ENCODE data around the gene MSRB1. TPM values are rescaled to one million over a fixed set of nuclear protein-coding genes. Genes with fewer than 3 reads are reported as not detected.
A peak's percentile ranks its signal among the peaks of the same experiment; 100 is the strongest.

The MSRB1 gene
- total and polyA plus RNA-seq, 9 of the 15 experiments (the other 6 are each of a cell fraction or from before 2014, with no cell fraction given), result 5.4 to 33.7 (median 25.7) TPM

DNA sequence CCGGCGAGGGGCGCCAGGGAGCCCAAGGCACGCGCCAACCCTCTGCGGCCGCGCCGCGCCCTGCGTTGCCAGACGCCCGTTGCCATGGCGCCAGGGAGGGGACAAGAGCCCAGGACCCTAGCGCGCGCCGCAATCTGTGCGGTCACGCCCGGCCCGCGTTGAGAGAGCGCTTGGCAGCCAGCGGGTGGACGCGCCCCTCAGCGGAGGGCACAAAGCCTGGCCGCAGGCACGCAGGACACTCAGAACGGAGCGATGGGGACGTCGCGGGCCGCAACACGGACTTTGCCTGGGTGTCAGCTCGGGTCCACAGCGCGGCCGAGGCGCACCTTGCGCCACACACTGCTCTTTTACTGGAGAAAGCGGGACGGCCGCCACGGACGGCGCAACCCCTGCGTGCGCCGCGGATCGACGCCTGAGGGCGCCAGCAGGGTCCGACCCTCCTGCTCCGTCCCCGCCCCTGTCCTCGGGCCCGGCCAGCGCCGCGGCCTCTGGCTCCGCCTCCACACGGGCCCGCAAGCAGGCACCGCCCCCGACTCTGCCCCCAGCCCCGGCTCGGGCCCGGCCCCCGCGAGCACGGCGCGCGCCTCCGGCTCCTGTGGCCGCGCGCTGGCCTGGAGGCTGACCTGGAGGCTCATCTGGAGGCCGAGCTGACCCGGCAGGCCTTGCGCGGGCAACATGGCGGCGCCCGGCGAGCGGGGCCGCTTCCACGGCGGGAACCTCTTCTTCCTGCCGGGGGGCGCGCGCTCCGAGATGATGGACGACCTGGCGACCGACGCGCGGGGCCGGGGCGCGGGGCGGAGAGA lies 40.7 kb upstream of the MSRB1 start, which contains the start of gene GFER (continued):
- no peak for TF ChIP-seq ZNF707 (CRISPR knock-in tag; conservative IDR thresholded peaks at IDR 0.05)
- no peak; a peak in 1 of 4 replicates for TF ChIP-seq TBL1XR1 (IDR thresholded peaks at IDR 0.05; ENCODE audit: low read length in 2 of 2)
- TF ChIP-seq MCM3 (IDR thresholded peaks at IDR 0.05), result no peak
- TF ChIP-seq ZNF583 (CRISPR knock-in tag; IDR thresholded peaks at IDR 0.05), result peak; percentile 79; the same call in 1 of the 2 replicates
- peak in 1 of 2 experiments; percentile 95; a peak in 2 of 4 replicates for TF ChIP-seq ZNF639 (CRISPR knock-in tag; conservative IDR thresholded peaks at IDR 0.05 in 1 of 2, IDR thresholded peaks at IDR 0.05 in 1 of 2)
- TF ChIP-seq BCOR (IDR thresholded peaks at IDR 0.05), result no peak
- TF ChIP-seq EGR1 (conservative IDR thresholded peaks at IDR 0.05), result no peak
- TF ChIP-seq, protein P1, sequence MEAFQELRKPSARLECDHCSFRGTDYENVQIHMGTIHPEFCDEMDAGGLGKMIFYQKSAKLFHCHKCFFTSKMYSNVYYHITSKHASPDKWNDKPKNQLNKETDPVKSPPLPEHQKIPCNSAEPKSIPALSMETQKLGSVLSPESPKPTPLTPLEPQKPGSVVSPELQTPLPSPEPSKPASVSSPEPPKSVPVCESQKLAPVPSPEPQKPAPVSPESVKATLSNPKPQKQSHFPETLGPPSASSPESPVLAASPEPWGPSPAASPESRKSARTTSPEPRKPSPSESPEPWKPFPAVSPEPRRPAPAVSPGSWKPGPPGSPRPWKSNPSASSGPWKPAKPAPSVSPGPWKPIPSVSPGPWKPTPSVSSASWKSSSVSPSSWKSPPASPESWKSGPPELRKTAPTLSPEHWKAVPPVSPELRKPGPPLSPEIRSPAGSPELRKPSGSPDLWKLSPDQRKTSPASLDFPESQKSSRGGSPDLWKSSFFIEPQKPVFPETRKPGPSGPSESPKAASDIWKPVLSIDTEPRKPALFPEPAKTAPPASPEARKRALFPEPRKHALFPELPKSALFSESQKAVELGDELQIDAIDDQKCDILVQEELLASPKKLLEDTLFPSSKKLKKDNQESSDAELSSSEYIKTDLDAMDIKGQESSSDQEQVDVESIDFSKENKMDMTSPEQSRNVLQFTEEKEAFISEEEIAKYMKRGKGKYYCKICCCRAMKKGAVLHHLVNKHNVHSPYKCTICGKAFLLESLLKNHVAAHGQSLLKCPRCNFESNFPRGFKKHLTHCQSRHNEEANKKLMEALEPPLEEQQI (IDR thresholded peaks at IDR 0.05), result no peak
- peak; percentile 95 for TF ChIP-seq FIP1L1 (IDR thresholded peaks at IDR 0.05; ENCODE audit: low read depth, low read length, poor library complexity, severe bottlenecking)
- TF ChIP-seq, protein P2, sequence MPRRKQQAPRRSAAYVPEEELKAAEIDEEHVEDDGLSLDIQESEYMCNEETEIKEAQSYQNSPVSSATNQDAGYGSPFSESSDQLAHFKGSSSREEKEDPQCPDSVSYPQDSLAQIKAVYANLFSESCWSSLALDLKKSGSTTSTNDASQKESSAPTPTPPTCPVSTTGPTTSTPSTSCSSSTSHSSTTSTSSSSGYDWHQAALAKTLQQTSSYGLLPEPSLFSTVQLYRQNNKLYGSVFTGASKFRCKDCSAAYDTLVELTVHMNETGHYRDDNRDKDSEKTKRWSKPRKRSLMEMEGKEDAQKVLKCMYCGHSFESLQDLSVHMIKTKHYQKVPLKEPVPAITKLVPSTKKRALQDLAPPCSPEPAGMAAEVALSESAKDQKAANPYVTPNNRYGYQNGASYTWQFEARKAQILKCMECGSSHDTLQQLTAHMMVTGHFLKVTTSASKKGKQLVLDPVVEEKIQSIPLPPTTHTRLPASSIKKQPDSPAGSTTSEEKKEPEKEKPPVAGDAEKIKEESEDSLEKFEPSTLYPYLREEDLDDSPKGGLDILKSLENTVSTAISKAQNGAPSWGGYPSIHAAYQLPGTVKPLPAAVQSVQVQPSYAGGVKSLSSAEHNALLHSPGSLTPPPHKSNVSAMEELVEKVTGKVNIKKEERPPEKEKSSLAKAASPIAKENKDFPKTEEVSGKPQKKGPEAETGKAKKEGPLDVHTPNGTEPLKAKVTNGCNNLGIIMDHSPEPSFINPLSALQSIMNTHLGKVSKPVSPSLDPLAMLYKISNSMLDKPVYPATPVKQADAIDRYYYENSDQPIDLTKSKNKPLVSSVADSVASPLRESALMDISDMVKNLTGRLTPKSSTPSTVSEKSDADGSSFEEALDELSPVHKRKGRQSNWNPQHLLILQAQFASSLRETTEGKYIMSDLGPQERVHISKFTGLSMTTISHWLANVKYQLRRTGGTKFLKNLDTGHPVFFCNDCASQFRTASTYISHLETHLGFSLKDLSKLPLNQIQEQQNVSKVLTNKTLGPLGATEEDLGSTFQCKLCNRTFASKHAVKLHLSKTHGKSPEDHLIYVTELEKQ (CRISPR knock-in tag; IDR thresholded peaks at IDR 0.05), result no peak
- TF ChIP-seq ZNF217 (CRISPR knock-in tag; IDR thresholded peaks at IDR 0.05), result no peak
- no peak for TF ChIP-seq BRCA1 (IDR thresholded peaks at IDR 0.05)
- TF ChIP-seq BRCA1 (CRISPR knock-in tag; IDR thresholded peaks at IDR 0.05), result no peak
- TF ChIP-seq, protein P3, sequence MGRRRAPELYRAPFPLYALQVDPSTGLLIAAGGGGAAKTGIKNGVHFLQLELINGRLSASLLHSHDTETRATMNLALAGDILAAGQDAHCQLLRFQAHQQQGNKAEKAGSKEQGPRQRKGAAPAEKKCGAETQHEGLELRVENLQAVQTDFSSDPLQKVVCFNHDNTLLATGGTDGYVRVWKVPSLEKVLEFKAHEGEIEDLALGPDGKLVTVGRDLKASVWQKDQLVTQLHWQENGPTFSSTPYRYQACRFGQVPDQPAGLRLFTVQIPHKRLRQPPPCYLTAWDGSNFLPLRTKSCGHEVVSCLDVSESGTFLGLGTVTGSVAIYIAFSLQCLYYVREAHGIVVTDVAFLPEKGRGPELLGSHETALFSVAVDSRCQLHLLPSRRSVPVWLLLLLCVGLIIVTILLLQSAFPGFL (CRISPR knock-in tag; IDR thresholded peaks at IDR 0.05), result peak; percentile 96; the same call in 1 of the 2 replicates
- peak; percentile 100 for TF ChIP-seq RBM25 (IDR thresholded peaks at IDR 0.05; ENCODE audit: low read depth, low read length, severe bottlenecking)
- no peak for TF ChIP-seq HOXB6 (CRISPR knock-in tag; IDR thresholded peaks at IDR 0.05; ENCODE audit: borderline replicate concordance)
- TF ChIP-seq SRSF7 (optimal IDR thresholded peaks at IDR 0.05; ENCODE audit: low read depth, low read length), result no peak
- peak; percentile 44; the same call in 1 of the 2 replicates for TF ChIP-seq ZNF668 (CRISPR knock-in tag; IDR thresholded peaks at IDR 0.05)
- TF ChIP-seq, protein P4, sequence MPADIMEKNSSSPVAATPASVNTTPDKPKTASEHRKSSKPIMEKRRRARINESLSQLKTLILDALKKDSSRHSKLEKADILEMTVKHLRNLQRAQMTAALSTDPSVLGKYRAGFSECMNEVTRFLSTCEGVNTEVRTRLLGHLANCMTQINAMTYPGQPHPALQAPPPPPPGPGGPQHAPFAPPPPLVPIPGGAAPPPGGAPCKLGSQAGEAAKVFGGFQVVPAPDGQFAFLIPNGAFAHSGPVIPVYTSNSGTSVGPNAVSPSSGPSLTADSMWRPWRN (IDR thresholded peaks at IDR 0.05; ENCODE audit: low read depth), result peak; percentile 33; the same call in 1 of the 2 replicates
